Stimulated activated naive B cell treated with anti-CD40 and anti-IgM and Interleukin-4, amounts not matched to agents 10 μg/mL and 1 μg/mL and 100 μg/mL, for 72 hours (primary cell): ENCODE results near the gene EPS8.
"Not testable (repeated sequence)": the region's sequence is repeated elsewhere in the genome, so short reads cannot be mapped to it uniquely, and the experiment has no call there.

ENCODE experiments used
- ATAC-seq, 2 donors: fragments of 150-1000 bp; cut with Tn5 transposase; replicated peaks; 2 replicates each; pipeline ENCODE4 v1.10.0; 2021; ENCODE audit warnings: moderate library complexity in 1 of 2
- DNase-seq: peaks from one replicate; pipeline ENCODE4 v3.0.0; 2021
- H3K27ac Mint-ChIP-seq: one replicate; pipeline ENCODE4 v1.8.0; 2022; ENCODE audit warnings: mild to moderate bottlenecking, mixed read lengths
- H3K27me3 Mint-ChIP-seq, 2 donors: one replicate each; pipeline ENCODE4 v1.8.0; 2022; ENCODE audit warnings: mixed read lengths in 2 of 2
- H3K36me3 Mint-ChIP-seq, 2 donors: one replicate each; pipeline ENCODE4 v1.8.0; 2022; ENCODE audit warnings: mixed read lengths in 2 of 2, mild to moderate bottlenecking in 1 of 2
- H3K4me1 Mint-ChIP-seq, 2 donors: one replicate each; pipeline ENCODE4 v1.8.0; 2022; ENCODE audit warnings: mixed read lengths in 2 of 2, mild to moderate bottlenecking in 1 of 2
- H3K4me3 Mint-ChIP-seq, 2 donors: one replicate each; pipeline ENCODE4 v1.8.0; 2022; ENCODE audit warnings: mild to moderate bottlenecking in 2 of 2, mixed read lengths in 2 of 2, moderate library complexity in 1 of 2
- H3K9me3 Mint-ChIP-seq, 2 donors: one replicate each; pipeline ENCODE4 v1.8.0; 2022; ENCODE audit warnings: mixed read lengths in 2 of 2, mild to moderate bottlenecking in 1 of 2

EPS8 gene

GRCh38 chr12:15783288-15783687 lies 5.9 kb downstream of the EPS8 start:
- Mint-ChIP-seq H3K4me1 (peaks cover 3 to 5% of the 10 kb centered on the region in 2 donors), H3K9me3 (no peaks in the 10 kb centered on the region), H3K36me3 (no peaks in the 10 kb centered on the region), H3K4me3 (no peak overlapping the region), H3K27ac (no peak overlapping the region), H3K27me3 (peaks cover 29 to 38% of the 10 kb centered on the region in 2 donors)
- ATAC-seq (no peak), DNase-seq (no peak)

GRCh38 chr12:15782667-15783066 lies 6.5 kb downstream of the EPS8 start:
- no peak for DNase-seq
- Mint-ChIP-seq H3K27ac (no peak overlapping the region), H3K9me3 (no peaks in the 10 kb centered on the region), H3K36me3 (no peaks in the 10 kb centered on the region), H3K4me3 (no peak overlapping the region), H3K4me1 (no peaks in the 10 kb centered on the region), H3K27me3 (peaks cover 23 to 33% of the 10 kb centered on the region in 2 donors)
- ATAC-seq, result no peak

GRCh38 chr12:15779925-15780324 lies 9.3 kb downstream of the EPS8 start:
- ATAC-seq (no peak), DNase-seq (no peak)
- Mint-ChIP-seq H3K27ac (no peak overlapping the region), H3K27me3 (peaks cover 16 to 30% of the 10 kb centered on the region in 2 donors), H3K4me1 (no peaks in the 10 kb centered on the region), H3K9me3 (no peaks in the 10 kb centered on the region), H3K36me3 (no peaks in the 10 kb centered on the region), H3K4me3 (no peak overlapping the region)

GRCh38 chr12:15778126-15778525 lies 11.1 kb downstream of the EPS8 start:
- no peaks in the 10 kb centered on the region for H3K36me3 Mint-ChIP-seq
- no peaks in the 10 kb centered on the region for H3K9me3 Mint-ChIP-seq
- ATAC-seq, result no peak
- peaks cover 6 to 30% of the 10 kb centered on the region in 2 donors for H3K27me3 Mint-ChIP-seq
- H3K27ac Mint-ChIP-seq, result no peak overlapping the region
- no peaks in the 10 kb centered on the region for H3K4me1 Mint-ChIP-seq
- H3K4me3 Mint-ChIP-seq, result no peak overlapping the region
- DNase-seq, result no peak

- Mint-ChIP-seq H3K27ac (no peak overlapping the region), H3K27me3 (peaks cover 6 to 26% of the 10 kb centered on the region in 2 donors), H3K36me3 (no peaks in the 10 kb centered on the region), H3K4me1 (no peaks in the 10 kb centered on the region), H3K9me3 (no peaks in the 10 kb centered on the region), H3K4me3 (no peak overlapping the region)
- DNase-seq (no peak), ATAC-seq (no peak)
Measured at GRCh38 chr12:15777355-15778012, 11.7 kb downstream of the EPS8 start.

- Mint-ChIP-seq H3K9me3 (no peaks in the 10 kb centered on the region), H3K4me1 (peaks cover 2 to 7% of the 10 kb centered on the region in 2 donors), H3K27me3 (peaks cover 13 to 25% of the 10 kb centered on the region in 2 donors), H3K27ac (no peak overlapping the region), H3K36me3 (no peaks in the 10 kb centered on the region), H3K4me3 (no peak overlapping the region)
- DNase-seq, result no peak
- ATAC-seq, result no peak
Measured at GRCh38 chr12:15776532-15776931, 12.7 kb downstream of the EPS8 start.

GRCh38 chr12:15774819-15775218 lies 14.4 kb downstream of the EPS8 start:
- H3K36me3 Mint-ChIP-seq, result no peaks in the 10 kb centered on the region
- H3K27me3 Mint-ChIP-seq, result peaks cover 13 to 19% of the 10 kb centered on the region in 2 donors
- H3K27ac Mint-ChIP-seq, result no peak overlapping the region
- peaks cover 2 to 7% of the 10 kb centered on the region in 2 donors for H3K4me1 Mint-ChIP-seq
- no peak overlapping the region for H3K4me3 Mint-ChIP-seq
- H3K9me3 Mint-ChIP-seq, result no peaks in the 10 kb centered on the region
- DNase-seq (no peak), ATAC-seq (no peak)

GRCh38 chr12:15772405-15773018 lies 16.7 kb downstream of the EPS8 start:
- H3K4me1 Mint-ChIP-seq, result peaks cover 2 to 7% of the 10 kb centered on the region in 2 donors
- ATAC-seq (no peak), DNase-seq (no peak)
- H3K27me3 Mint-ChIP-seq, result peaks cover 10 to 17% of the 10 kb centered on the region in 2 donors
- no peaks in the 10 kb centered on the region for H3K36me3 Mint-ChIP-seq
- H3K27ac Mint-ChIP-seq, result no peak overlapping the region
- no peak overlapping the region for H3K4me3 Mint-ChIP-seq
- H3K9me3 Mint-ChIP-seq, result no peaks in the 10 kb centered on the region

GRCh38 chr12:15770581-15770980 lies 18.6 kb downstream of the EPS8 start:
- Mint-ChIP-seq H3K4me3 (no peak overlapping the region), H3K4me1 (peaks cover 2 to 7% of the 10 kb centered on the region in 2 donors), H3K27me3 (peaks cover 7 to 8% of the 10 kb centered on the region in 2 donors), H3K9me3 (no peaks in the 10 kb centered on the region), H3K36me3 (no peaks in the 10 kb centered on the region), H3K27ac (no peak overlapping the region)
- no peak for DNase-seq
- no peak for ATAC-seq

- no peak for DNase-seq
- Mint-ChIP-seq H3K36me3 (no peaks in the 10 kb centered on the region), H3K27me3 (peaks cover 8 to 11% of the 10 kb centered on the region in 2 donors), H3K9me3 (no peaks in the 10 kb centered on the region), H3K4me1 (peaks cover 2 to 7% of the 10 kb centered on the region in 2 donors), H3K27ac (no peak overlapping the region), H3K4me3 (no peak overlapping the region)
- no peak for ATAC-seq
Measured at GRCh38 chr12:15770021-15770420, 19.2 kb downstream of the EPS8 start.

- no peak for ATAC-seq
- Mint-ChIP-seq H3K4me1 (peaks cover 2 to 7% of the 10 kb centered on the region in 2 donors), H3K4me3 (no peak overlapping the region), H3K27me3 (peaks cover 8 to 15% of the 10 kb centered on the region in 2 donors), H3K27ac (no peak overlapping the region), H3K36me3 (no peaks in the 10 kb centered on the region), H3K9me3 (no peaks in the 10 kb centered on the region)
- DNase-seq, result no peak
Measured at GRCh38 chr12:15769586-15769985, 19.6 kb downstream of the EPS8 start.

GRCh38 chr12:15767301-15767700 lies 21.9 kb downstream of the EPS8 start:
- DNase-seq, result no peak
- peaks cover 4 to 15% of the 10 kb centered on the region in 2 donors for H3K27me3 Mint-ChIP-seq
- peaks cover 2 to 7% of the 10 kb centered on the region in 2 donors for H3K4me1 Mint-ChIP-seq
- no peak overlapping the region for H3K4me3 Mint-ChIP-seq
- no peak for ATAC-seq
- no peak overlapping the region for H3K27ac Mint-ChIP-seq
- no peaks in the 10 kb centered on the region for H3K36me3 Mint-ChIP-seq
- H3K9me3 Mint-ChIP-seq, result peaks cover 0 to 2% of the 10 kb centered on the region in 2 donors

GRCh38 chr12:15763328-15763727 lies 25.9 kb downstream of the EPS8 start:
- Mint-ChIP-seq H3K9me3 (peaks cover 2 to 4% of the 10 kb centered on the region in 2 donors), H3K27me3 (peaks cover 12 to 34% of the 10 kb centered on the region in 2 donors), H3K4me1 (no peaks in the 10 kb centered on the region), H3K36me3 (no peaks in the 10 kb centered on the region), H3K4me3 (no peak overlapping the region), H3K27ac (no peak overlapping the region)
- no peak for DNase-seq
- ATAC-seq, result no peak

- ATAC-seq, H3K4me1 Mint-ChIP-seq, H3K36me3 Mint-ChIP-seq, H3K4me3 Mint-ChIP-seq, H3K27ac Mint-ChIP-seq, DNase-seq, H3K9me3 Mint-ChIP-seq: not testable (repeated sequence)
- H3K27me3 Mint-ChIP-seq, result peaks cover 12 to 34% of the 10 kb centered on the region in 2 donors
Measured at GRCh38 chr12:15762162-15762561, 27.0 kb downstream of the EPS8 start.

GRCh38 chr12:15757553-15758255 lies 31.5 kb downstream of the EPS8 start:
- ATAC-seq (no peak), DNase-seq (no peak)
- Mint-ChIP-seq H3K4me3 (no peak overlapping the region), H3K27ac (no peak overlapping the region), H3K27me3 (peaks cover 12 to 36% of the 10 kb centered on the region in 2 donors), H3K36me3 (no peaks in the 10 kb centered on the region), H3K4me1 (no peaks in the 10 kb centered on the region), H3K9me3 (peaks cover 0 to 4% of the 10 kb centered on the region in 2 donors)
